ENCODE measurements around the gene G2E3.

The G2E3 gene

GRCh38 chr14:30558675-30559555 lies at the start of gene G2E3:
Gene G2E3, plus strand, starts transcription at chr14:30559158. Its CDS starts 21,922 bp downstream, at chr14:30581080.
- TF ChIP-seq, protein P1, sequence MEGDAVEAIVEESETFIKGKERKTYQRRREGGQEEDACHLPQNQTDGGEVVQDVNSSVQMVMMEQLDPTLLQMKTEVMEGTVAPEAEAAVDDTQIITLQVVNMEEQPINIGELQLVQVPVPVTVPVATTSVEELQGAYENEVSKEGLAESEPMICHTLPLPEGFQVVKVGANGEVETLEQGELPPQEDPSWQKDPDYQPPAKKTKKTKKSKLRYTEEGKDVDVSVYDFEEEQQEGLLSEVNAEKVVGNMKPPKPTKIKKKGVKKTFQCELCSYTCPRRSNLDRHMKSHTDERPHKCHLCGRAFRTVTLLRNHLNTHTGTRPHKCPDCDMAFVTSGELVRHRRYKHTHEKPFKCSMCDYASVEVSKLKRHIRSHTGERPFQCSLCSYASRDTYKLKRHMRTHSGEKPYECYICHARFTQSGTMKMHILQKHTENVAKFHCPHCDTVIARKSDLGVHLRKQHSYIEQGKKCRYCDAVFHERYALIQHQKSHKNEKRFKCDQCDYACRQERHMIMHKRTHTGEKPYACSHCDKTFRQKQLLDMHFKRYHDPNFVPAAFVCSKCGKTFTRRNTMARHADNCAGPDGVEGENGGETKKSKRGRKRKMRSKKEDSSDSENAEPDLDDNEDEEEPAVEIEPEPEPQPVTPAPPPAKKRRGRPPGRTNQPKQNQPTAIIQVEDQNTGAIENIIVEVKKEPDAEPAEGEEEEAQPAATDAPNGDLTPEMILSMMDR (IDR thresholded peaks at IDR 0.05; ENCODE audit: low read length, missing control alignments): no peak
- DNase-seq (ENCODE audit: low read depth): peak; percentile 84
- peak within 1 kb of the TSS; percentile 93 for H3K4me3 ChIP-seq (replicated peaks; ENCODE audit: low read depth, low read length)

DNA sequence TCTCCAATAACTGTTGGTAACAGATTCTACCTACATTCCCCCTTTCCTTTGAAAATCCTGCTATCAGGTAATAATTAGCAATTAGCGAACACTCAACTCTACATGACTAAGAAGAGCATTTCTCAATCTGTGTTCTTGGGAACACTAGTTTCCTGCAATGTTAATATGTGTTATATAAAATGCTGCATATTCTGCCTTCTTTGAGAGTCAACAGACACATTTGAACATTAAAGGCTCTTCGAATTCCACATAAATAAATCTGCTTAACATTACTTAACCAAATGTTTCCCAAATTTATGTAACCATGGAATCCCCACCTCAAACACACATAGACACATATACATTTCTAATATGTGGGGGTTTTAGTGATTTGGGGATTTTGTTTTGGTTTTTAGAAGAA lies 41.2 kb upstream of the G2E3 start:
- TF ChIP-seq, protein P1 (IDR thresholded peaks at IDR 0.05; ENCODE audit: low read length, missing control alignments): no peak
- DNase-seq (ENCODE audit: low read depth): no peak
- no peak overlapping the region for H3K4me3 ChIP-seq (replicated peaks; ENCODE audit: low read depth, low read length)

DNA sequence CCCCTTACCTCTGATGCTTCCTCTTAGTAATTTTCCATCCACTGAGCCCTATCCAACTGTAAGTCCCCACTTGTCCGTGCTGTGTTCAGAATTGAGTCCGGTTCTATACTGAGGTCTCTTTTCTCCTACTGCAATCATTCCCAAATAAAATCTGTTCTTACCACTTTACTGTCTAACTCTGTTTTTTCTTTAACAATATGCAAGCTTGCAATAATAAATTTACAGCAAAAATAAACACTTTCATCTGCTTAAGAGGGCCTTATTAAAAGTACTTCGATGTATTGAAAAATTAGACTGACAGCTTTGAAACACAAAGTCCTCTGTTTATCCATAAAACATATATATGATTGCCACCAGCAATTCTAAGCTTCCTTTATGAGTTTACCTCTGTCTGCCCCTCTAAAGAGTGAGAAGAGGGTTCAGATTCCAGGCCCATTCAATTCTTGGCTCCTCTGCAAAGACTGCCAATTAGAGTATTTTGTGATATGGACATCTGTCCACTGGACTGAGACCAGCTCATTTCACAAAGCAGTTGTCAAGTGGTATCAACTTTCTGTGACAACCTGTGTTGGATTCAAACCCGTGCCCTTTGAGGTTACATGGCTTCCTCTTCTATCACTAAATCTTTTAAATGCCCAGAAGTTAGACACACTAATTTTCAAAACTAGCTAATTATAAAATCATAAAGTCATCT lies 39.9 kb upstream of the G2E3 start:
- no peak overlapping the region for H3K4me3 ChIP-seq (replicated peaks; ENCODE audit: low read depth, low read length)
- TF ChIP-seq, protein P1 (IDR thresholded peaks at IDR 0.05; ENCODE audit: low read length, missing control alignments): no peak
- DNase-seq (ENCODE audit: low read depth): no peak

- no peak for DNase-seq (ENCODE audit: low read depth)
- no peak overlapping the region for H3K4me3 ChIP-seq (replicated peaks; ENCODE audit: low read depth, low read length)
- TF ChIP-seq, protein P1 (IDR thresholded peaks at IDR 0.05; ENCODE audit: low read length, missing control alignments): no peak
Measured at GRCh38 chr14:30519961-30520360, 39.0 kb upstream of the G2E3 start.

GRCh38 chr14:30520536-30520935 lies 38.4 kb upstream of the G2E3 start:
- no peak overlapping the region for H3K4me3 ChIP-seq (replicated peaks; ENCODE audit: low read depth, low read length)
- no peak for DNase-seq (ENCODE audit: low read depth)
- TF ChIP-seq, protein P1 (IDR thresholded peaks at IDR 0.05; ENCODE audit: low read length, missing control alignments): no peak

DNA sequence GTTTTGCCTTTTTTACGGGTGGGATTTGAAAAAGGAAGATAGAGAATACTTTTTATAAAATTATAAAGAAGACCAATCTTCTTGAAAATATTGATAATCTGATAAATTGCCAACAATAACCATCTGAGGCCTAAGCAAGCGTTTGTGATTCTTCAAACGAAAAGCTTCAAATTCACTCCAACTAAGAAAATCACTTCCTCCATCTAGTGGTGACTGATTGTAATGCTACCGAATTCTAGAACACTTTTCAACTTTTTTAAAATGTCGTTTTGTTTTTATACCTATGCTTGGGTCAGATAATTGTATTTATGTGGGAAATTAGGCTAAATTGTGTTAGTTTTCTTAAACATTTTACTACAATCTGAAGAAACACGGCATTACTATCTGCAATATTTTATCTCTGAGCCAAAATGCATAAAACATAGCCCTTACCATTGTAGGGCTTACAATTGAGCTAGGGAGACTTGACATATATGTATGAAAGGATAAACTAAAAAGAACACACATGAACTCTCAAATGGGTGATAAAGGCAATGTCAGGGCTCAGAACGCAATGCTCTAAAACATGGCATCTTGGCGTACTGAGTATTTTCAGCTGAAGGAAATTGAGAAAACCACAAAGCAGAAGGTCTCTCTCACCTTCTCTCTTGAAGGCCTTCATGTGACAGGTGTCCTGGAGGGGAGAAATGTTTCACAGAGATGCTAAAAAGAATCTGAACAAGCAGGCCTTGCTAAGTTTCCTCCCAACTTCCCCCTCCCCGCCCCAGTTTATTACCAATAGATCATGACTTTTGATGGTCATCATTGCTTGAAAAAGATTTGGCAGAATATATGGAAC lies 36.8 kb upstream of the G2E3 start:
- peak; percentile 70 for DNase-seq (ENCODE audit: low read depth)
- TF ChIP-seq, protein P1 (IDR thresholded peaks at IDR 0.05; ENCODE audit: low read length, missing control alignments): peak; percentile 84
- H3K4me3 ChIP-seq (replicated peaks; ENCODE audit: low read depth, low read length): no peak overlapping the region

All from fibroblast of pulmonary artery (primary cell).